K562 (cell line): ENCODE data around the gene TNIP1.

ENCODE experiments used
- CBX1 ChIP-seq: sonication (generic); IDR thresholded peaks from 2 replicates; pipeline ENCODE4 v1.6.1; 2016; ENCODE audit warnings: antibody characterized with exemption, low read depth, mild to moderate bottlenecking
- CEBPZ ChIP-seq: fragments of 150-350 bp; IDR thresholded peaks from 2 replicates; pipeline ENCODE4 v1.6.1; 2014; ENCODE audit warnings: low read depth, mild to moderate bottlenecking, low read length, borderline replicate concordance
- CTBP1 ChIP-seq: fragments of 450-650 bp; IDR thresholded peaks from 2 replicates; pipeline ENCODE4 v1.6.1; 2016; ENCODE audit warnings: borderline replicate concordance
- EZH2 ChIP-seq: IDR thresholded peaks from 2 replicates; pipeline ENCODE4 v1.6.1; 2012; ENCODE audit warnings: low read depth, mild to moderate bottlenecking, inconsistent platforms, low read length, borderline replicate concordance
- FOXA3 ChIP-seq, 2 experiments: fragments of 450-650 bp in 1 of 2; sonication (generic) in 1 of 2; formaldehyde crosslinking; IDR thresholded peaks in 1 of 2; conservative IDR thresholded peaks in 1 of 2; 2 replicates each; pipeline versions ENCODE4 v1.4.0 to v1.8.0; 2020 to 2022; ENCODE audit warnings: mild to moderate bottlenecking in 2 of 2, missing genetic modification reagents in 1 of 2
- GABPB1 ChIP-seq: sonication (generic); formaldehyde crosslinking; IDR thresholded peaks from 2 replicates; pipeline ENCODE4 v1.8.0; 2022; ENCODE audit warnings: mild to moderate bottlenecking, missing genetic modification reagents
- MAX ChIP-seq: sonication (generic); formaldehyde crosslinking; IDR thresholded peaks from 2 replicates; pipeline ENCODE4 v1.9.0; 2022; ENCODE audit warnings: mild to moderate bottlenecking, missing genetic modification reagents
- SRF ChIP-seq, 2 experiments: fragments of 250-450, 450-650 bp in 1 of 2; sonication (Bioruptor Pico) in 1 of 2; sonication (generic) in 1 of 2; formaldehyde crosslinking; IDR thresholded peaks; 2 replicates each; pipeline versions ENCODE4 v1.5.0 to v1.5.1; 2020 to 2022; ENCODE audit warnings: mild to moderate bottlenecking in 1 of 2, missing genetic modification reagents in 1 of 2
- TCF7L2 ChIP-seq: fragments of 150-350 bp; IDR thresholded peaks from 2 replicates; pipeline ENCODE4 v1.6.1; 2016; ENCODE audit warnings: low read depth, mild to moderate bottlenecking, low read length, moderate library complexity
- TSHZ1 ChIP-seq: fragments of 250-450 bp; sonication (Bioruptor Pico); IDR thresholded peaks from 2 replicates; pipeline ENCODE4 v1.4.0; 2020; ENCODE audit warnings: mild to moderate bottlenecking, moderate library complexity
- ZNF174 ChIP-seq: fragments of 250-450 bp; sonication (Bioruptor Pico); IDR thresholded peaks from 2 replicates; pipeline ENCODE4 v1.4.0; 2020; ENCODE audit warnings: mild to moderate bottlenecking
- ZNF436 ChIP-seq: fragments of 250-450, 450-650 bp; sonication (Bioruptor Pico); formaldehyde crosslinking; IDR thresholded peaks from 2 replicates; pipeline ENCODE4 v1.7.0; 2020; ENCODE audit warnings: mild to moderate bottlenecking

GRCh38 chr5:151036556-151036955 lies 44.3 kb downstream of the TNIP1 start:
- TF ChIP-seq EZH2 (no peak), CTBP1 (no peak), GABPB1 (no peak), FOXA3 (CRISPR knock-in tag; conservative IDR thresholded peaks at IDR 0.05 in 1 of 2, IDR thresholded peaks at IDR 0.05 in 1 of 2) (no peak), ZNF436 (CRISPR knock-in tag) (no peak), CEBPZ (no peak), TSHZ1 (CRISPR knock-in tag) (no peak), SRF (CRISPR knock-in tag; IDR thresholded peaks at IDR 0.05) (no peak), TCF7L2 (no peak), CBX1 (no peak), MAX (CRISPR knock-in tag) (no peak), ZNF174 (CRISPR knock-in tag) (no peak)
